SU-DHL-6 (cell line): ENCODE measurements around the gene VARS2.
"Not testable (repeated sequence)": the region's sequence is repeated elsewhere in the genome, so short reads cannot be mapped to it uniquely, and the experiment has no call there.

Experiments
- H2AFZ ChIP-seq: fragments of 200-600 bp; sonication (generic); 2 replicates; pipeline ENCODE4 v1.6.1; 2014; ENCODE audit warnings: low read depth, mild to moderate bottlenecking, moderate library complexity, mixed read lengths, antibody characterized with exemption, low read length; ENCODE audit not compliant: severe bottlenecking
- H3F3A ChIP-seq: fragments of 200-600 bp; shearing (Covaris generic); 2 replicates; pipeline ENCODE4 v1.6.0; 2016; ENCODE audit warnings: antibody characterized with exemption, mild to moderate bottlenecking; ENCODE audit not compliant: insufficient read depth
- H3K27ac ChIP-seq: fragments of 200-600 bp; sonication (generic); 2 replicates; pipeline ENCODE4 v1.5.1; 2016; ENCODE audit warnings: low read depth, mild to moderate bottlenecking, low read length, moderate library complexity, mixed read lengths
- H3K27me3 ChIP-seq: fragments of 200-600 bp; sonication (generic), shearing (Covaris generic); 2 replicates; pipeline ENCODE4 v1.6.0; 2014; ENCODE audit warnings: mild to moderate bottlenecking, low read length
- H3K36me3 ChIP-seq: fragments of 200-600 bp; sonication (generic); 2 replicates; pipeline ENCODE4 v1.6.1; 2014; ENCODE audit warnings: mild to moderate bottlenecking, low read length, mixed read lengths
- H3K4me2 ChIP-seq: fragments of 300-600, 200-600 bp; shearing (Covaris generic), sonication (generic); 2 replicates; pipeline ENCODE4 v1.6.0; 2014; ENCODE audit warnings: low read length, low read depth, mild to moderate bottlenecking; ENCODE audit not compliant: poor library complexity, severe bottlenecking
- H3K4me3 ChIP-seq: fragments of 200-600 bp; sonication (generic); 2 replicates; pipeline ENCODE4 v1.5.1; 2014; ENCODE audit warnings: antibody characterized with exemption, low read length, mild to moderate bottlenecking, mixed read lengths; ENCODE audit not compliant: insufficient read depth, poor library complexity, severe bottlenecking
- H3K79me2 ChIP-seq: fragments of 200-600 bp; sonication (generic); 2 replicates; pipeline ENCODE4 v1.6.1; 2014; ENCODE audit warnings: mild to moderate bottlenecking, low read length, moderate library complexity; ENCODE audit not compliant: insufficient read depth
- H3K9ac ChIP-seq: fragments of 200-600 bp; sonication (generic); 2 replicates; pipeline ENCODE4 v1.7.0; 2014; ENCODE audit warnings: mild to moderate bottlenecking, low read length
- H3K9me2 ChIP-seq: fragments of 200-600 bp; sonication (generic); replicated peaks from 2 replicates; pipeline ENCODE4 v1.6.1; 2014; ENCODE audit warnings: low read length; ENCODE audit not compliant: insufficient read depth
- H3K9me3 ChIP-seq: fragments of 200-600 bp; sonication (generic); 2 replicates; pipeline ENCODE4 v1.6.1; 2014; ENCODE audit warnings: low read length, mixed read lengths; ENCODE audit not compliant: insufficient read depth
- H4K20me1 ChIP-seq: fragments of 200-600 bp; sonication (generic); 2 replicates; pipeline ENCODE4 v1.6.1; 2014; ENCODE audit warnings: low read depth, mild to moderate bottlenecking, antibody characterized with exemption, low read length, moderate library complexity, mixed read lengths
- EZH2phosphoT487 ChIP-seq: fragments of 200-600 bp; sonication (generic), shearing (Covaris generic); conservative IDR thresholded peaks from 2 replicates; pipeline ENCODE4 v1.6.1; 2018; ENCODE audit warnings: mild to moderate bottlenecking, antibody characterized with exemption, low read length, moderate library complexity, mixed read lengths
- TF ChIP-seq, protein P1 (sequence below): fragments of 200-600 bp; sonication (generic); IDR thresholded peaks from one replicate; pipeline ENCODE4 v1.5.1; 2017; ENCODE audit warnings: antibody characterized with exemption, mild to moderate bottlenecking, low read length, moderate library complexity; ENCODE audit not compliant: insufficient read depth, poor library complexity, severe bottlenecking

VARS2 gene

GRCh38 chr6:30900863-30901417, 13.1 kb upstream of the VARS2 start:
- Histone ChIP-seq H3K9me3 (no peaks in the 10 kb centered on the region), H3K27ac (no peak overlapping the region), H3K36me3 (no peaks in the 10 kb centered on the region), H3K4me2 (no peak overlapping the region), H3K79me2 (no peaks in the 10 kb centered on the region), H4K20me1 (no peaks in the 10 kb centered on the region), H2AFZ (no peak overlapping the region), H3K9ac (no peak overlapping the region), H3K4me3 (no peak overlapping the region), H3F3A (peaks cover 1% of the 10 kb centered on the region; the same call in 1 of the 2 replicates), H3K9me2 (no peaks in the 10 kb centered on the region), H3K27me3 (no peaks in the 10 kb centered on the region)
- TF ChIP-seq EZH2phosphoT487: no peak
- TF ChIP-seq, protein P1, sequence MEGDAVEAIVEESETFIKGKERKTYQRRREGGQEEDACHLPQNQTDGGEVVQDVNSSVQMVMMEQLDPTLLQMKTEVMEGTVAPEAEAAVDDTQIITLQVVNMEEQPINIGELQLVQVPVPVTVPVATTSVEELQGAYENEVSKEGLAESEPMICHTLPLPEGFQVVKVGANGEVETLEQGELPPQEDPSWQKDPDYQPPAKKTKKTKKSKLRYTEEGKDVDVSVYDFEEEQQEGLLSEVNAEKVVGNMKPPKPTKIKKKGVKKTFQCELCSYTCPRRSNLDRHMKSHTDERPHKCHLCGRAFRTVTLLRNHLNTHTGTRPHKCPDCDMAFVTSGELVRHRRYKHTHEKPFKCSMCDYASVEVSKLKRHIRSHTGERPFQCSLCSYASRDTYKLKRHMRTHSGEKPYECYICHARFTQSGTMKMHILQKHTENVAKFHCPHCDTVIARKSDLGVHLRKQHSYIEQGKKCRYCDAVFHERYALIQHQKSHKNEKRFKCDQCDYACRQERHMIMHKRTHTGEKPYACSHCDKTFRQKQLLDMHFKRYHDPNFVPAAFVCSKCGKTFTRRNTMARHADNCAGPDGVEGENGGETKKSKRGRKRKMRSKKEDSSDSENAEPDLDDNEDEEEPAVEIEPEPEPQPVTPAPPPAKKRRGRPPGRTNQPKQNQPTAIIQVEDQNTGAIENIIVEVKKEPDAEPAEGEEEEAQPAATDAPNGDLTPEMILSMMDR: no peak

DNA sequence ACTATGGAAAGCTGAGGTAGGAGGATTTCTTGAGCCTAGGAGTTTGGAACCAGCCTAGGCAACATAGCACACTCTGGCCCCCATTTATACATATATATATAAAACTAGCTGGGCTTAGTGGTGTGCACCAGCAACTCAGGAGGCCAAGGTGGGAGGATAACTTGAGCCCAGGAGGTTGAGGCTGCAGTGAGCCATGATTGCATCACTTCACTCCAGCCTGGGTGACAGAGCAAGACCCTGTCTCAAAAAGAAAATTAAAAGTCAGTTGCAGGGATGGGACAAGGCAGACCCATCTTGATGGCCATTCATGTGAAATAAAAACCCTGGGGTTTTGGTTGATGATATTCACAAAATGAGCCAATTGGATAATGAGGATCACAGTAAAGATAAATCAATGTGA, 12.6 kb upstream of the VARS2 start:
- no peak for TF ChIP-seq EZH2phosphoT487
- TF ChIP-seq, protein P1: no peak
- Histone ChIP-seq H3K36me3 (no peaks in the 10 kb centered on the region), H4K20me1 (no peaks in the 10 kb centered on the region), H2AFZ (no peak overlapping the region), H3F3A (peaks cover 6% of the 10 kb centered on the region; the same call in 1 of the 2 replicates), H3K9ac (no peak overlapping the region), H3K27ac (no peak overlapping the region), H3K9me2 (no peaks in the 10 kb centered on the region), H3K4me2 (no peak overlapping the region), H3K79me2 (no peaks in the 10 kb centered on the region), H3K27me3 (no peaks in the 10 kb centered on the region), H3K9me3 (no peaks in the 10 kb centered on the region), H3K4me3 (no peak overlapping the region)

- not testable (repeated sequence) for H3K27me3 ChIP-seq, H3K79me2 ChIP-seq, H3K4me3 ChIP-seq, H2AFZ ChIP-seq, H3K9me3 ChIP-seq, H3K9ac ChIP-seq, H3F3A ChIP-seq, H3K4me2 ChIP-seq, H3K36me3 ChIP-seq, H3K9me2 ChIP-seq, H4K20me1 ChIP-seq, H3K27ac ChIP-seq
Observed at GRCh38 chr6:30902196-30902595, 11.8 kb upstream of the VARS2 start.

GRCh38 chr6:30902709-30903108, 11.3 kb upstream of the VARS2 start:
- Histone ChIP-seq H2AFZ (peak overlapping the region; percentile 4), H3K27ac (no peak overlapping the region), H3K27me3 (no peaks in the 10 kb centered on the region)

More at GRCh38 chr6:30902709-30903108, 11.3 kb upstream of the VARS2 start:
- Histone ChIP-seq H4K20me1 (no peaks in the 10 kb centered on the region), H3K79me2 (no peaks in the 10 kb centered on the region), H3F3A (peaks cover 9% of the 10 kb centered on the region; the same call in 1 of the 2 replicates), H3K4me3 (no peak overlapping the region), H3K36me3 (no peaks in the 10 kb centered on the region), H3K4me2 (no peak overlapping the region), H3K9me3 (no peaks in the 10 kb centered on the region), H3K9ac (no peak overlapping the region), H3K9me2 (no peaks in the 10 kb centered on the region)
- TF ChIP-seq, protein P1: no peak
- no peak for TF ChIP-seq EZH2phosphoT487
